ENCODE results near the gene PPM1H. TPM values are rescaled to one million over a fixed set of nuclear protein-coding genes. Genes with fewer than 3 reads are reported as not detected.

The PPM1H gene
- total RNA-seq, 1 experiment from 2014 or later: 37.1 TPM

DNA sequence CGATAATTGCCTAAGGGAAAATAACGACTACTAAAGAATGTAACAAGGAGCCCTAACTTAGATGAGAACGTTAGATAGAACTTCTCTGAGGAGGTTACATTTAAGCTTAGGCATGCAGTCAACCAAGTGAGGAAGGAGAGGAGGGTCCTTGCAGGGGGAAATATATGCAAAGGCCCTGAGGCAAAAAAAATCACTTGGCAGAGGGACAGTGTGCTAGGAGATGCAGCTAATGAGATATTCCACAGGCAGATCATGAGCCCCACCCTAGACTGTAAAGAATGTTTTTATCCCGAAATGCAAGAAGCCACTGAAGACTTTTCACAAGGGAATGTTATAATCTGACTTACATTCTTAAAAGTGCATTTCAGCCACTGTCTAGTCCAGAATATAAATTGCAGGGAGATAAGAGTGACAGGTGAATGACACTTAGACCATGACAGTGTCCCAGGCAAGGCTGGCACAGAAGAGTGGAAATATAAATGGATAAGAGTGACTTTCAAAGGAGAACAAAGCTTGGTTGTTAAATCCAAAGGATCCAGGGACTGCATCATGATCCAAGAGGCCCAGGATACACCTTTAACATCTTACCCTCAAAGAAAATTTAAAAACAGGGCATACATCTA lies 61.0 kb downstream of the PPM1H start (continued):
- TF ChIP-seq ZNF425 (CRISPR knock-in tag; conservative IDR thresholded peaks at IDR 0.05) (no peak), JUN (CRISPR knock-in tag; IDR thresholded peaks at IDR 0.05) (no peak)
- TF ChIP-seq, protein P1, sequence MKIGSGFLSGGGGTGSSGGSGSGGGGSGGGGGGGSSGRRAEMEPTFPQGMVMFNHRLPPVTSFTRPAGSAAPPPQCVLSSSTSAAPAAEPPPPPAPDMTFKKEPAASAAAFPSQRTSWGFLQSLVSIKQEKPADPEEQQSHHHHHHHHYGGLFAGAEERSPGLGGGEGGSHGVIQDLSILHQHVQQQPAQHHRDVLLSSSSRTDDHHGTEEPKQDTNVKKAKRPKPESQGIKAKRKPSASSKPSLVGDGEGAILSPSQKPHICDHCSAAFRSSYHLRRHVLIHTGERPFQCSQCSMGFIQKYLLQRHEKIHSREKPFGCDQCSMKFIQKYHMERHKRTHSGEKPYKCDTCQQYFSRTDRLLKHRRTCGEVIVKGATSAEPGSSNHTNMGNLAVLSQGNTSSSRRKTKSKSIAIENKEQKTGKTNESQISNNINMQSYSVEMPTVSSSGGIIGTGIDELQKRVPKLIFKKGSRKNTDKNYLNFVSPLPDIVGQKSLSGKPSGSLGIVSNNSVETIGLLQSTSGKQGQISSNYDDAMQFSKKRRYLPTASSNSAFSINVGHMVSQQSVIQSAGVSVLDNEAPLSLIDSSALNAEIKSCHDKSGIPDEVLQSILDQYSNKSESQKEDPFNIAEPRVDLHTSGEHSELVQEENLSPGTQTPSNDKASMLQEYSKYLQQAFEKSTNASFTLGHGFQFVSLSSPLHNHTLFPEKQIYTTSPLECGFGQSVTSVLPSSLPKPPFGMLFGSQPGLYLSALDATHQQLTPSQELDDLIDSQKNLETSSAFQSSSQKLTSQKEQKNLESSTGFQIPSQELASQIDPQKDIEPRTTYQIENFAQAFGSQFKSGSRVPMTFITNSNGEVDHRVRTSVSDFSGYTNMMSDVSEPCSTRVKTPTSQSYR (CRISPR knock-in tag; IDR thresholded peaks at IDR 0.05): no peak

DNA sequence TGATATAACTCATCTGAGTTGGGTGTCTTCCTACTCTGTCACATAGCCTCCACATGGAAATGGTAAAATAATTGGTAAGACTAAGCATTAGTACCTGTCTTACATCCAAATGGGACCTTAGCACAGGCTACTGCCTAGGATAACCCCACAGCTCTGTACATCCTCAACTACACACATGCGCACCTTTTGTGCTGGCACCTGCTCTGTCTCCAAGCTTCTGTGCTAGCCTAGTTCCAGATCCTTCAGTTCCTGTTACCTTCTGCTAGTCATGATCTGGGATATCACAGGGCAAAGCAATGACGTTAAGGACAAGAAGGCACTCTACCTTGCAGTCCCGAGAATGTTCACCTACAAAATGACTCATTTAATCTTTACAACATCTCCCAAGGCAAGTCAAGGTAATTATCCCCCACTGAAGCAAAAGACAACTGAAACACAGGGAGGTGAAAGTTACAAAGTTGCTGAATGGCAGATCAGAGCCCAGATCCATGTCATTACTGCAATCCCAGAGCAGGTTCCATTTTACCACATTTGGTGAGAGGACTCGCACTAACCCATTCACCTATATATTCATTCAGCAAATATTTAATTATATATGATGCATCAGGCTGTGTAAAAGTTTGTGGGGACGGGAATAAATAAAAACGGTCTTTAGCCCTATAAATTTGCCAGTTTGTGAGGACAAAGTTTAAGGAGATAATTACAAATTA lies 61.7 kb downstream of the PPM1H start:
- POLR2A ChIA-PET: no interaction called here
- CTCF ChIA-PET: no interaction called here
- H3K4me1 Mint-ChIP-seq: peaks cover 2% of the 10 kb centered on the region
- H3K27ac Mint-ChIP-seq: no peak overlapping the region
- ATAC-seq (no peak), DNase-seq (ENCODE audit: low spot score) (no peak)
- no peaks in the 10 kb centered on the region; the same call in none of the 2 replicates for H3K36me3 Mint-ChIP-seq
- TF ChIP-seq AR (CRISPR knock-in tag; IDR thresholded peaks at IDR 0.05): no peak
- no peak for TF ChIP-seq EMX1 (CRISPR knock-in tag; IDR thresholded peaks at IDR 0.05)
- TF ChIP-seq ATF6 (CRISPR knock-in tag; IDR thresholded peaks at IDR 0.05): no peak
- H3K9me3 Mint-ChIP-seq: peaks cover 5% of the 10 kb centered on the region
- H3K4me3 Mint-ChIP-seq: no peak overlapping the region
- no peaks in the 10 kb centered on the region for H3K27me3 Mint-ChIP-seq (ENCODE audit: low read depth)

DNA sequence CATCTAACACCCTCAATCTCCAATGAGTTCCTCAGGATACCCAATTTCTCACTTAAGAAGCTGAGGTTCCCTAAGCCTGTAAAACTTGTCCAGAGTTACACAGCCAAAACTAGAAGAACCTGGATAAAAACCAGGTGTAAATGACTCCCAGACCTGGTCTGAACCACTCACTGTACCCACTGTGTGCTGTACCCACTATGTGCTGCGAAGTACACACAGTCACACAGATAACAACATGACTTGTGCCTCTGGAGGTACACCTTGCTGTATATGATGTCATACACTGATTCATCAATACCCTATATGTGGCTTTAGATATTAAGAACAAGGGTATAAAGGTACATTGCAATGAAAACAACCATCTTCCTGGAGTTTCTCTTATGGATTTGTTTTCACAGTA lies 66.1 kb downstream of the PPM1H start:
- Mint-ChIP-seq H3K27ac (no peak overlapping the region), H3K27me3 (ENCODE audit: low read depth) (no peaks in the 10 kb centered on the region; the same call in 1 of the 2 replicates), H3K9me3 (peaks cover 5% of the 10 kb centered on the region), H3K36me3 (no peaks in the 10 kb centered on the region), H3K4me3 (no peak overlapping the region), H3K4me1 (peaks cover 31% of the 10 kb centered on the region)
- ATAC-seq (no peak), DNase-seq (ENCODE audit: low spot score) (no peak)
- POLR2A ChIA-PET: no interaction called here
- CTCF ChIA-PET: no interaction called here
- TF ChIP-seq RELA (CRISPR knock-in tag; IDR thresholded peaks at IDR 0.05; ENCODE audit: borderline replicate concordance) (no peak), CREM (CRISPR knock-in tag; IDR thresholded peaks at IDR 0.05) (no peak), SMAD4 (CRISPR knock-in tag; IDR thresholded peaks at IDR 0.05) (no peak), TEAD4 (CRISPR knock-in tag; IDR thresholded peaks at IDR 0.05) (no peak), IRF2 (CRISPR knock-in tag; IDR thresholded peaks at IDR 0.05; ENCODE audit: borderline replicate concordance, low read depth) (no peak), SMAD3 (CRISPR knock-in tag; IDR thresholded peaks at IDR 0.05; ENCODE audit: borderline replicate concordance) (no peak)
- TF ChIP-seq, protein P2, sequence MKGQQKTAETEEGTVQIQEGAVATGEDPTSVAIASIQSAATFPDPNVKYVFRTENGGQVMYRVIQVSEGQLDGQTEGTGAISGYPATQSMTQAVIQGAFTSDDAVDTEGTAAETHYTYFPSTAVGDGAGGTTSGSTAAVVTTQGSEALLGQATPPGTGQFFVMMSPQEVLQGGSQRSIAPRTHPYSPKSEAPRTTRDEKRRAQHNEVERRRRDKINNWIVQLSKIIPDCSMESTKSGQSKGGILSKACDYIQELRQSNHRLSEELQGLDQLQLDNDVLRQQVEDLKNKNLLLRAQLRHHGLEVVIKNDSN (CRISPR knock-in tag; IDR thresholded peaks at IDR 0.05): no peak
- TF ChIP-seq, protein P3, sequence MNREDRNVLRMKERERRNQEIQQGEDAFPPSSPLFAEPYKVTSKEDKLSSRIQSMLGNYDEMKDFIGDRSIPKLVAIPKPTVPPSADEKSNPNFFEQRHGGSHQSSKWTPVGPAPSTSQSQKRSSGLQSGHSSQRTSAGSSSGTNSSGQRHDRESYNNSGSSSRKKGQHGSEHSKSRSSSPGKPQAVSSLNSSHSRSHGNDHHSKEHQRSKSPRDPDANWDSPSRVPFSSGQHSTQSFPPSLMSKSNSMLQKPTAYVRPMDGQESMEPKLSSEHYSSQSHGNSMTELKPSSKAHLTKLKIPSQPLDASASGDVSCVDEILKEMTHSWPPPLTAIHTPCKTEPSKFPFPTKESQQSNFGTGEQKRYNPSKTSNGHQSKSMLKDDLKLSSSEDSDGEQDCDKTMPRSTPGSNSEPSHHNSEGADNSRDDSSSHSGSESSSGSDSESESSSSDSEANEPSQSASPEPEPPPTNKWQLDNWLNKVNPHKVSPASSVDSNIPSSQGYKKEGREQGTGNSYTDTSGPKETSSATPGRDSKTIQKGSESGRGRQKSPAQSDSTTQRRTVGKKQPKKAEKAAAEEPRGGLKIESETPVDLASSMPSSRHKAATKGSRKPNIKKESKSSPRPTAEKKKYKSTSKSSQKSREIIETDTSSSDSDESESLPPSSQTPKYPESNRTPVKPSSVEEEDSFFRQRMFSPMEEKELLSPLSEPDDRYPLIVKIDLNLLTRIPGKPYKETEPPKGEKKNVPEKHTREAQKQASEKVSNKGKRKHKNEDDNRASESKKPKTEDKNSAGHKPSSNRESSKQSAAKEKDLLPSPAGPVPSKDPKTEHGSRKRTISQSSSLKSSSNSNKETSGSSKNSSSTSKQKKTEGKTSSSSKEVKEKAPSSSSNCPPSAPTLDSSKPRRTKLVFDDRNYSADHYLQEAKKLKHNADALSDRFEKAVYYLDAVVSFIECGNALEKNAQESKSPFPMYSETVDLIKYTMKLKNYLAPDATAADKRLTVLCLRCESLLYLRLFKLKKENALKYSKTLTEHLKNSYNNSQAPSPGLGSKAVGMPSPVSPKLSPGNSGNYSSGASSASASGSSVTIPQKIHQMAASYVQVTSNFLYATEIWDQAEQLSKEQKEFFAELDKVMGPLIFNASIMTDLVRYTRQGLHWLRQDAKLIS (CRISPR knock-in tag; IDR thresholded peaks at IDR 0.05; ENCODE audit: borderline replicate concordance): no peak
- TF ChIP-seq, protein P4, sequence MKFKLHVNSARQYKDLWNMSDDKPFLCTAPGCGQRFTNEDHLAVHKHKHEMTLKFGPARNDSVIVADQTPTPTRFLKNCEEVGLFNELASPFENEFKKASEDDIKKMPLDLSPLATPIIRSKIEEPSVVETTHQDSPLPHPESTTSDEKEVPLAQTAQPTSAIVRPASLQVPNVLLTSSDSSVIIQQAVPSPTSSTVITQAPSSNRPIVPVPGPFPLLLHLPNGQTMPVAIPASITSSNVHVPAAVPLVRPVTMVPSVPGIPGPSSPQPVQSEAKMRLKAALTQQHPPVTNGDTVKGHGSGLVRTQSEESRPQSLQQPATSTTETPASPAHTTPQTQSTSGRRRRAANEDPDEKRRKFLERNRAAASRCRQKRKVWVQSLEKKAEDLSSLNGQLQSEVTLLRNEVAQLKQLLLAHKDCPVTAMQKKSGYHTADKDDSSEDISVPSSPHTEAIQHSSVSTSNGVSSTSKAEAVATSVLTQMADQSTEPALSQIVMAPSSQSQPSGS (CRISPR knock-in tag; IDR thresholded peaks at IDR 0.05; ENCODE audit: borderline replicate concordance, low read depth): no peak

Measured in WTC11 (cell line).